Measurements from ENCODE around the gene PACRG.

The PACRG gene

GRCh38 chr6:163342571-163343539 is 615.1 kb downstream of the PACRG start:
- DNase-seq (ENCODE audit: extremely low read depth, low read depth), result no peak
- no peak for TF ChIP-seq CTCF (IDR thresholded peaks at IDR 0.05; ENCODE audit: low read depth, low read length)

- TF ChIP-seq CTCF (IDR thresholded peaks at IDR 0.05; ENCODE audit: low read depth, low read length), result no peak
- no peak for DNase-seq (ENCODE audit: extremely low read depth, low read depth)
Observed at GRCh38 chr6:163343609-163344008, 615.8 kb downstream of the PACRG start.

GRCh38 chr6:163344411-163344810 is 616.6 kb downstream of the PACRG start:
- DNase-seq (ENCODE audit: extremely low read depth, low read depth), result no peak
- no peak for TF ChIP-seq CTCF (IDR thresholded peaks at IDR 0.05; ENCODE audit: low read depth, low read length)

- no peak for TF ChIP-seq CTCF (IDR thresholded peaks at IDR 0.05; ENCODE audit: low read depth, low read length)
- no peak for DNase-seq (ENCODE audit: extremely low read depth, low read depth)
Observed at GRCh38 chr6:163345931-163346330, 618.2 kb downstream of the PACRG start.

- no peak for TF ChIP-seq CTCF (IDR thresholded peaks at IDR 0.05; ENCODE audit: low read depth, low read length)
Observed at GRCh38 chr6:163346497-163346961, 618.8 kb downstream of the PACRG start.

GRCh38 chr6:163347021-163347446 is 619.3 kb downstream of the PACRG start:
- no peak for DNase-seq (ENCODE audit: extremely low read depth, low read depth)
- no peak for TF ChIP-seq CTCF (IDR thresholded peaks at IDR 0.05; ENCODE audit: low read depth, low read length)

More at GRCh38 chr6:163346497-163346961, 618.8 kb downstream of the PACRG start:
- no peak for DNase-seq (ENCODE audit: extremely low read depth, low read depth)

Data from AG09319 (cell line).